HG03521 (cell line): Measurements from ENCODE around the gene ZNF444.

Experiments used
- ATAC-seq: cut with Tn5 transposase; IDR thresholded peaks from one replicate; pipeline ENCODE4 v1.9.1; 2021; ENCODE audit warnings: mild to moderate bottlenecking, moderate library complexity; ENCODE audit not compliant: unreplicated experiment

Gene ZNF444

GRCh38 chr19:56106993-56107392, 34.1 kb upstream of the ZNF444 start:
- ATAC-seq = no peak

GRCh38 chr19:56107626-56108351, 33.3 kb upstream of the ZNF444 start:
- no peak for ATAC-seq

- no peak for ATAC-seq
Measured at GRCh38 chr19:56108447-56109195, 32.5 kb upstream of the ZNF444 start.

- ATAC-seq = no peak
Measured at GRCh38 chr19:56109226-56109625, 31.9 kb upstream of the ZNF444 start.

GRCh38 chr19:56110515-56111448, 30.3 kb upstream of the ZNF444 start:
- ATAC-seq = no peak

- peak; percentile 58 for ATAC-seq
Measured at GRCh38 chr19:56111601-56112312, 29.3 kb upstream of the ZNF444 start.

GRCh38 chr19:56112313-56112709, 28.8 kb upstream of the ZNF444 start:
- ATAC-seq = no peak

GRCh38 chr19:56113074-56113632, 27.9 kb upstream of the ZNF444 start:
- ATAC-seq = no peak

- no peak for ATAC-seq
Measured at GRCh38 chr19:56114051-56114777, 26.9 kb upstream of the ZNF444 start.

- ATAC-seq = no peak
Measured at GRCh38 chr19:56114778-56115110, 26.3 kb upstream of the ZNF444 start.

- no peak for ATAC-seq
Measured at GRCh38 chr19:56115490-56115889, 25.6 kb upstream of the ZNF444 start.

GRCh38 chr19:56116606-56117005, 24.5 kb upstream of the ZNF444 start:
- ATAC-seq = no peak

GRCh38 chr19:56117376-56117884, 23.7 kb upstream of the ZNF444 start:
- ATAC-seq = no peak

GRCh38 chr19:56117889-56118288, 23.2 kb upstream of the ZNF444 start:
- ATAC-seq = no peak

GRCh38 chr19:56118666-56119581, 22.2 kb upstream of the ZNF444 start:
- no peak for ATAC-seq

GRCh38 chr19:56119582-56119978, 21.5 kb upstream of the ZNF444 start:
- no peak for ATAC-seq

- no peak for ATAC-seq
Measured at GRCh38 chr19:56120002-56120370, 21.1 kb upstream of the ZNF444 start.

- peak; percentile 38 for ATAC-seq
Measured at GRCh38 chr19:56120371-56121179, 20.5 kb upstream of the ZNF444 start.
